Spinal cord (tissue), 10 donors: Measurements from ENCODE around the gene MCAM. TPM values are rescaled to one million over a fixed set of nuclear protein-coding genes. Genes with fewer than 3 reads are reported as not detected.

Experiments
- DNase-seq, 6 donors: peaks; one replicate each; pipeline versions ENCODE4 v3.0.0 to v3.0.0-alpha.2; 2013 to 2015; ENCODE audit warnings: low spot score in 6 of 6, low read depth in 4 of 6
- H3K27ac ChIP-seq: one replicate; pipeline ENCODE4 v1.5.1; 2013; ENCODE audit warnings: low read depth, low read length, control low read depth
- H3K27me3 ChIP-seq: one replicate; pipeline ENCODE4 v1.6.1; 2013; ENCODE audit warnings: low read length; ENCODE audit not compliant: control insufficient read depth, insufficient read depth
- H3K36me3 ChIP-seq: one replicate; pipeline ENCODE4 v1.6.1; 2013; ENCODE audit warnings: low read length; ENCODE audit not compliant: control insufficient read depth, insufficient read depth
- H3K4me1 ChIP-seq: one replicate; pipeline ENCODE4 v1.6.1; 2013; ENCODE audit warnings: low read length; ENCODE audit not compliant: control insufficient read depth, insufficient read depth
- H3K4me3 ChIP-seq: one replicate; pipeline ENCODE4 v1.5.1; 2013; ENCODE audit warnings: low read depth, low read length, control low read depth
- H3K9me3 ChIP-seq: one replicate; pipeline ENCODE4 v1.6.1; 2013; ENCODE audit warnings: low read length; ENCODE audit not compliant: control insufficient read depth, insufficient read depth
- WGBS: methylation state at CpG from one replicate; pipeline ENCODE4 v1.1.5; 2013; ENCODE audit warnings: missing lambda C conversion rate; ENCODE audit not compliant: insufficient coverage; 5-methylcytosine and 5-hydroxymethylcytosine counted together
- polyA plus RNA-seq, 2 donors: library from polyadenylated mRNA; unstranded; fragments of 120-200 nt; gene quantifications; one replicate each; pipeline ENCODE4 v1.2.1, GENCODE V29; 2013; ENCODE audit not compliant: insufficient read length in 2 of 2
- total RNA-seq, 2 donors: library from RNA; depleted of rRNA in 1 of 2; stranded (reverse); fragments of 120-200 nt in 1 of 2; fragments of >200 nt in 1 of 2; gene quantifications; one replicate each; pipeline versions ENCODE4 v1.2.3 to v1.2.4, GENCODE V29; 2013 to 2014
- donor health status: healthy.

MCAM gene
- total and polyA plus RNA-seq, 4 donors: 79.6 to 108 (median 103) TPM

GRCh38 chr11:119359365-119360214 is 42.7 kb upstream of the MCAM start:
- H3K9me3 ChIP-seq: no peaks in the 10 kb centered on the region
- 84% methylated on average over 9 of the region's 10 CpGs for WGBS
- no peak overlapping the region for H3K4me3 ChIP-seq
- H3K4me1 ChIP-seq: peaks cover 52% of the 10 kb centered on the region
- peaks cover 2% of the 10 kb centered on the region for H3K27me3 ChIP-seq
- peaks cover 25% of the 10 kb centered on the region for H3K36me3 ChIP-seq
- H3K27ac ChIP-seq: no peak overlapping the region
- no peak for DNase-seq

GRCh38 chr11:119357074-119357473 is 40.1 kb upstream of the MCAM start:
- peaks cover 46% of the 10 kb centered on the region for H3K4me1 ChIP-seq
- WGBS: 0% methylated on average over 2 of the region's 13 CpGs
- peak overlapping the region; percentile 56 for H3K4me3 ChIP-seq

DNA sequence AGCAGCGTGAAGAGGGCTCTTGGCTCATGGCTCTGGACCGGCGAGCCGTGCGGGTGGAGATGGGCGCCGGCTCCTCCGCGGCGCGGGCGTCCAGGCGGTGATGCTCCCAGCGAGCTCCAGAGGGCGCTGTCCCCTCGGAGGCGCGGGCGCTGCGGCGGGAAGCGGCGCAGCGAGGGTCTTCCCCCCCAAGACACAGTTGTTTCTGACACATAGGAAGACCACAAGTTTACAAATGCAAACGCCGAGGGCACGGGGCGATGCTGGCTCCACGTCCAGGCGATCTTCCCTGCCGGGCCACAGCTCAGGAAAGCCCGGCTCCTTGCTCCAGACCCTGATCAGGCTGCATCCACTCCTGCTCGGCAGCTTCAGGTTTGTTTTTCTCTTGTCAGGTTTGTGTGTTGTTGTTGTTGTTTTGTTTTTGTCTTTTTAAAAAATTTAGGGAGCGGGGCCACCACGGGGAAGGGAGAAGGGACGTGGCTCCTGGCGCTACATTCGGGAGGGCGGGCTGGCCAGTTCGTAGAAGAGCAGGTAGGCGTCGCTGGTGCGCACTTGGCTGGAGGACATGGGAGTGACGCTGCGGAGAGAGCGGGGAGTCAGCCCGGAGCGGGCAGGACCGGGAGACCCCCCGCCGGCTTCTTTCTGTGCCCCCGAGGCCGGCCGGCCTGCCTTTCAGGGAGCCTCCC is 39.6 kb upstream of the MCAM start:
- peak in 3 of 6 donors; percentile 65 to 92 (median 91) for DNase-seq
- Histone ChIP-seq H3K27me3 (peaks cover 2% of the 10 kb centered on the region), H3K9me3 (no peaks in the 10 kb centered on the region), H3K4me3 (peak overlapping the region; percentile 56), H3K36me3 (peaks cover 25% of the 10 kb centered on the region), H3K4me1 (peaks cover 43% of the 10 kb centered on the region), H3K27ac (peak overlapping the region; percentile 67)
- 1% methylated on average over 51 of the region's 54 CpGs for WGBS

More at GRCh38 chr11:119357074-119357473, 40.1 kb upstream of the MCAM start:
- H3K36me3 ChIP-seq: peaks cover 25% of the 10 kb centered on the region
- no peak for DNase-seq
- no peak overlapping the region for H3K27ac ChIP-seq
- peaks cover 2% of the 10 kb centered on the region for H3K27me3 ChIP-seq
- H3K9me3 ChIP-seq: no peaks in the 10 kb centered on the region

DNA sequence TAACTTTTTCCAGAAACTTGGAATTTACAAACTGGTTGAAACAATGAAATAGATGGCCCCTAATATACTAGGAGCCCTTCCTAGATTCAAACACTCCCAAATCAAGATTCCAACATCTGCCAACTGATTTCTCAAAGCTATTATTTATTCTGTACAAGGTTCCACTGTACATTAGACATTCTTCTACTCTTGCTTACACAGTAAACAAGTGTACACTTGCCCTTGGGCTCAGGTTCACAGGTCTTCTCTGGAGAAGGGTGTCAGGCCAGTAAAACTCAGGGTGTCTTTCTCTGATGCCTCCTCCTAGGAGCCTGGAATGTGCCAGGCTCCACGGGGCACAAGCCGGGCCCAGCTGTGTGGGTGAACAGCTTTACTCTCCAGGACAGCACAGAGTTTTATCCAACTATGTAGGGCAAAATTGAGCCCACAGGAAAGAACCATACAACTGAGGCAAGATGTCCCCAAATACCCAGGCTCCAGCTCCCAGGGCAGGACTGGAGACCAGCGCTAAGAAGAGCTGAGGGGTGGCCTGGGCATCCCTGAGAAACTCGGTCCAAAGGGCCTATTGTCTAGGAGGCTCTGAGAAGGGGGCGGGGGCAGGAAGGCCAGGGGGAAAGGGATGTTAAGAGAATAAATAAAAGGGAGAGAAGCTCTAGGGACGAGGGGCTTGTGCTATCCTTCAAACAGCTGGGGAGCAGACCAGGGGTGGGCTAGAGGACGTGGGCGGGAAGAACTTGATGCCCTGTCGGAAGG is 38.3 kb upstream of the MCAM start:
- no peak overlapping the region for H3K27ac ChIP-seq
- peaks cover 37% of the 10 kb centered on the region for H3K4me1 ChIP-seq
- peaks cover 25% of the 10 kb centered on the region for H3K36me3 ChIP-seq
- no peak overlapping the region for H3K4me3 ChIP-seq
- no peak for DNase-seq
- peaks cover 2% of the 10 kb centered on the region for H3K27me3 ChIP-seq
- H3K9me3 ChIP-seq: no peaks in the 10 kb centered on the region
- WGBS: 44% methylated on average over 8 of the region's 9 CpGs

- Histone ChIP-seq H3K4me3 (no peak overlapping the region), H3K27ac (peak overlapping the region; percentile 68), H3K36me3 (peaks cover 10% of the 10 kb centered on the region), H3K4me1 (peaks cover 37% of the 10 kb centered on the region), H3K27me3 (peaks cover 2% of the 10 kb centered on the region), H3K9me3 (no peaks in the 10 kb centered on the region)
- DNase-seq: peak in 3 of 6 donors; percentile 81 to 92 (median 91)
- 26% methylated on average over 4 of the region's 4 CpGs for WGBS
Measured at GRCh38 chr11:119352857-119353260, 35.9 kb upstream of the MCAM start.

DNA sequence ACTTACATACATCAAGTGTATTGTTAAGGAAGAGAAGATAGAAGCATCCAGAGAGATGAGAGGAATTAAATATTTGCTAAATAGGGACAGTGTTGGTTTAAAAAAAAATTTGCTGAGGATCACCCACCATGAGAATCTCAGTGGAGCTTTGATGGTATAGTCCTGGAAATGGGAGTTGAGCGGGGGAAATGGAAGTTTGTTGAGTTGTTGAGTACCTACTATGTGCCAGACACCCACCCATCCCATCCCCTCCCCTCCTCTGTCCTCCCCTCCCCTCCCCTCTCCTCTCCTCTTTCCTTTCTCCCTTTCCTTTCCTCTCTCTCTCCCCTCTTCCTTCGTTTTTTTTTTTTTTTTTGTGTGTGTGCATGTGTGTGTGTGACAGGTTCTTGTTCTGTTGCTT is 34.3 kb upstream of the MCAM start:
- no peak for DNase-seq
- H3K27ac ChIP-seq: no peak overlapping the region
- no CpG with 5 or more reads among the region's 2 CpGs for WGBS
- peaks cover 27% of the 10 kb centered on the region for H3K4me1 ChIP-seq
- H3K27me3 ChIP-seq: peaks cover 2% of the 10 kb centered on the region
- H3K36me3 ChIP-seq: peaks cover 4% of the 10 kb centered on the region
- H3K4me3 ChIP-seq: no peak overlapping the region
- no peaks in the 10 kb centered on the region for H3K9me3 ChIP-seq

GRCh38 chr11:119350302-119350701 is 33.4 kb upstream of the MCAM start:
- WGBS: 82% methylated on average over 4 of the region's 6 CpGs
- H3K4me1 ChIP-seq: peaks cover 18% of the 10 kb centered on the region
- no peaks in the 10 kb centered on the region for H3K27me3 ChIP-seq
- no peak for DNase-seq
- no peak overlapping the region for H3K27ac ChIP-seq
- H3K4me3 ChIP-seq: no peak overlapping the region
- peaks cover 2% of the 10 kb centered on the region for H3K36me3 ChIP-seq
- H3K9me3 ChIP-seq: no peaks in the 10 kb centered on the region

DNA sequence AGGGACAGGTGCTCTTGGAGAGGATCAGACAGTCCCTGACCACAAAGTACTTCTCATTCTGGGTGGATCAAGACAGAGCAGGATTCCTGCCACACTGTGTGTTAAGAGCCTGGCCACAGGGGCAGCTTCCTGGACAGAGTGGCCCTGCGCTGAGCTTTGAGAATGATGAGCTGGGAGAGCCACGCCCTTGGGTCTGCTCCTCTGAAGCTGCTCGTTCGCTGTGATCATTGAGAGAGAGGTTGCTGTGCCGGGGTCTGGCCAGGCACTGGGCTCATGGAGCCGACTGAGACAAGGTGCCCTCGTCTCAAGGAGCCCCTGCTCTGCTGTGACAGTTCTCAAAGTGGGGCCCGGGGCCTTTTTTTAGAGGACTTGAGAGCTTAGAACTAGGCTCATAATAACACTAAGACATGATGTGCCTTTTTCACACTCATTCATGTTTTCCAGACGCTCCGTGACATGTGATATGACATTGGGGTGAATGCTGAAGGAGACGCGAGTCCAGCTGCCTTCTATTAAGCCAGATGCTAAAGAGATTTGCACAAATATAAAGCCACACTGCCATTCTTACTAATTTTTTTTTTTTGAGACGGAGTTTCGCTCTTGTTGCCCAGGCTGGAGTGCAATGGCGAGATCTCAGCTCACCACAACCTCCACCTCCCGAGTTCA is 31.1 kb upstream of the MCAM start:
- Histone ChIP-seq H3K4me1 (peaks cover 7% of the 10 kb centered on the region), H3K27me3 (no peaks in the 10 kb centered on the region), H3K4me3 (no peak overlapping the region), H3K9me3 (no peaks in the 10 kb centered on the region), H3K36me3 (no peaks in the 10 kb centered on the region), H3K27ac (no peak overlapping the region)
- no peak for DNase-seq
- WGBS: 69% methylated on average over 8 of the region's 16 CpGs

DNA sequence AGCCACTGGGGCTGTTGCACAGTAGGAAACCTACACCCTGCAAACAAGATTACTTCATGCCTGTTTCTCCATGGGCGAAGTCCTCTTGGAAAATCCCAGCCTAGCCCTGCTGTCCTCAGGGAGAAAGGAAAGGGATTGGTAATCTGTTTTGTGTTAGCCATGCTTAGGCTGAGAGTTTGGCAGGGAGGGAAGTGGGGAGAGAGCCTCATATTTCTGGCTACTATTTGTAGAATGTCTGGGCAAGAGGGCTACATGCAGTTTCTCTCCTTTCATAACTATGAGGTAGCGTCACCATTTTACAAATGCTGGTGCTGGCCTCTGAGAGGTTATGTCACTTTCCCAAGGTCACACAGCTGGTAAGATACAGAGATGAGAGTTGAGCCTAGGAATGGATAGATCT is 30.3 kb upstream of the MCAM start:
- Histone ChIP-seq H3K36me3 (no peaks in the 10 kb centered on the region), H3K27ac (no peak overlapping the region), H3K27me3 (no peaks in the 10 kb centered on the region), H3K9me3 (no peaks in the 10 kb centered on the region), H3K4me1 (peaks cover 3% of the 10 kb centered on the region), H3K4me3 (no peak overlapping the region)
- 80% methylated on average over 1 of the region's 2 CpGs for WGBS
- DNase-seq: no peak
